ENCODE data around the gene PLXNB1.

Gene PLXNB1, protein sequence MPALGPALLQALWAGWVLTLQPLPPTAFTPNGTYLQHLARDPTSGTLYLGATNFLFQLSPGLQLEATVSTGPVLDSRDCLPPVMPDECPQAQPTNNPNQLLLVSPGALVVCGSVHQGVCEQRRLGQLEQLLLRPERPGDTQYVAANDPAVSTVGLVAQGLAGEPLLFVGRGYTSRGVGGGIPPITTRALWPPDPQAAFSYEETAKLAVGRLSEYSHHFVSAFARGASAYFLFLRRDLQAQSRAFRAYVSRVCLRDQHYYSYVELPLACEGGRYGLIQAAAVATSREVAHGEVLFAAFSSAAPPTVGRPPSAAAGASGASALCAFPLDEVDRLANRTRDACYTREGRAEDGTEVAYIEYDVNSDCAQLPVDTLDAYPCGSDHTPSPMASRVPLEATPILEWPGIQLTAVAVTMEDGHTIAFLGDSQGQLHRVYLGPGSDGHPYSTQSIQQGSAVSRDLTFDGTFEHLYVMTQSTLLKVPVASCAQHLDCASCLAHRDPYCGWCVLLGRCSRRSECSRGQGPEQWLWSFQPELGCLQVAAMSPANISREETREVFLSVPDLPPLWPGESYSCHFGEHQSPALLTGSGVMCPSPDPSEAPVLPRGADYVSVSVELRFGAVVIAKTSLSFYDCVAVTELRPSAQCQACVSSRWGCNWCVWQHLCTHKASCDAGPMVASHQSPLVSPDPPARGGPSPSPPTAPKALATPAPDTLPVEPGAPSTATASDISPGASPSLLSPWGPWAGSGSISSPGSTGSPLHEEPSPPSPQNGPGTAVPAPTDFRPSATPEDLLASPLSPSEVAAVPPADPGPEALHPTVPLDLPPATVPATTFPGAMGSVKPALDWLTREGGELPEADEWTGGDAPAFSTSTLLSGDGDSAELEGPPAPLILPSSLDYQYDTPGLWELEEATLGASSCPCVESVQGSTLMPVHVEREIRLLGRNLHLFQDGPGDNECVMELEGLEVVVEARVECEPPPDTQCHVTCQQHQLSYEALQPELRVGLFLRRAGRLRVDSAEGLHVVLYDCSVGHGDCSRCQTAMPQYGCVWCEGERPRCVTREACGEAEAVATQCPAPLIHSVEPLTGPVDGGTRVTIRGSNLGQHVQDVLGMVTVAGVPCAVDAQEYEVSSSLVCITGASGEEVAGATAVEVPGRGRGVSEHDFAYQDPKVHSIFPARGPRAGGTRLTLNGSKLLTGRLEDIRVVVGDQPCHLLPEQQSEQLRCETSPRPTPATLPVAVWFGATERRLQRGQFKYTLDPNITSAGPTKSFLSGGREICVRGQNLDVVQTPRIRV (N-terminal part only)

DNA sequence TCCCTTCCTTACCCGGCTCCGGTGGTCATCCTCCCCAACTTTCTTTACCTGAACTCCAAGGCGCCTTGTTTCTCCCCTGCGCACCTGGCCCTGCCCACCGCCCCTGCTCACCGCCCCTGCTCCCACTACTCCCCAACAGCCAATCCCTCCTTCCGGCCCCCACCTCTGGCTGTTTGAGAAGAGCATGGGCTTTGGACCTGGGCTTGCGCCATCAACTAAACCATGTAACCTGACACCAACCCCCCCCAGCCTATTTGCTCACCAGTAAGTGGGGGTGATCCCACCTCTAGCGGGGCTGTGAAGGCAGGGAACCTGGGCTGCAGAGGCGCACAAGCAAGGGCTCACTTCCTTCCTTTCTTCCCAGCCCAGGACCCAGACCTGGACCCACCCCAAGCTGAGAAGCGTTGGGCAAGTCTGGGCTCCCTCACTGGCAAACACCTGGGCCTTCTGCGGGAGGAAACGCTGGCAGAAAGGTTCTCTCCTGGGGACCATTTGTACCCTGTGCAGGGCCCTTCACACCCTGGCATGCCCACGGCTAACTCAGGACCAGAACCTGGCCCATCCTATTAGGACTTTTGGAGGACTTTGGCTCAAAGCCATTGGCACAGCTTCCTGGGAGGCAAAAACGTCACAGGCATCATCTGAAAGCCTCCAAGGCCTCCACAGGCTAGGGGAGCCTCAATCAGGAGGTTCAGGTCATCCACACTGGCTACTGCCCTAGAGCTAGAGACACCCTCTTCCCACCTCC, at the start of gene PLXNB1:
TSS of gene PLXNB1 (minus strand) at position 127 of the 748 bp plus-strand sequence. CDS start 5,475 bp downstream, outside the sequence.
- no peak for DNase-seq (ENCODE audit: extremely low spot score)
- no peak for TF ChIP-seq CTCF (IDR thresholded peaks at IDR 0.05; ENCODE audit: control extremely low read depth, extremely low read depth, low read depth, missing control alignments)
- POLR2A ChIA-PET: no interaction called here
- CTCF ChIA-PET: interaction anchor here (0.9 to 22.2 kb wide), 5 partner anchors 10 to 236 kb away, joined by 3 to 863 read pairs (median 4); partner anchors contain the start of genes CCDC51 and TMA7

- ChIA-PET CTCF (no interaction called here), POLR2A (no interaction called here)
- TF ChIP-seq CTCF (IDR thresholded peaks at IDR 0.05; ENCODE audit: control extremely low read depth, extremely low read depth, low read depth, missing control alignments): no peak
- DNase-seq (ENCODE audit: extremely low spot score): peak; percentile 25
Observed at GRCh38 chr3:48478626-48479555, 49.0 kb upstream of the PLXNB1 start.

DNA sequence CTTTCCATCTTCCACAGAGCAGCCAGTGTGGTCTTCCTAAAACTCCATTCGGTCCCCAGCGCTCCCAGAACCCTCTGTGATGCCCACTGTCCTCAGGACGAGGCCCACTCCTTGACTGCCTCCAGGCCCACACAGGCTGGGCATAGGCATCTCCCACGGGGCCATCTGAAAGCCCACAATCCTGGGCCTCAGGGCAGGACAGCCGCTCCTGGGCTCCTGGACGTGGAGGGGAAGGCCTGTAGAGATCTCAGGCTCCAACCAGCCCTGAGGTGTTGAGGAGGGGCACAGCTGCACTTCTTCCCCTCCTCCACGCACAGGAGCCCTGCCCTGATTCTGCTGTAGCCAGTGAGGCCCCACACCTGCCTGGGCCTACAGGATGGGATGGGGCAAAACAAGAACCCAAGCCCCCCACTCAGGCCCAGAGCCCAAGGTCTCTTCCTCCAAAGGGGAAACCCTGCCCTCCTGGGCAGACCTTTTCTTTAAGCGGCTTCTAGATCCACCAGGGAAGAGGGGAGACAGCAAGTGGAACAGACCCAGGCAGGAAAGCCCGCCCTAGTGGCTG, 48.2 kb upstream of the PLXNB1 start:
- ChIA-PET CTCF (no interaction called here), POLR2A (no interaction called here)
- no peak for TF ChIP-seq CTCF (IDR thresholded peaks at IDR 0.05; ENCODE audit: control extremely low read depth, extremely low read depth, low read depth, missing control alignments)
- peak; percentile 9 for DNase-seq (ENCODE audit: extremely low spot score)

DNA sequence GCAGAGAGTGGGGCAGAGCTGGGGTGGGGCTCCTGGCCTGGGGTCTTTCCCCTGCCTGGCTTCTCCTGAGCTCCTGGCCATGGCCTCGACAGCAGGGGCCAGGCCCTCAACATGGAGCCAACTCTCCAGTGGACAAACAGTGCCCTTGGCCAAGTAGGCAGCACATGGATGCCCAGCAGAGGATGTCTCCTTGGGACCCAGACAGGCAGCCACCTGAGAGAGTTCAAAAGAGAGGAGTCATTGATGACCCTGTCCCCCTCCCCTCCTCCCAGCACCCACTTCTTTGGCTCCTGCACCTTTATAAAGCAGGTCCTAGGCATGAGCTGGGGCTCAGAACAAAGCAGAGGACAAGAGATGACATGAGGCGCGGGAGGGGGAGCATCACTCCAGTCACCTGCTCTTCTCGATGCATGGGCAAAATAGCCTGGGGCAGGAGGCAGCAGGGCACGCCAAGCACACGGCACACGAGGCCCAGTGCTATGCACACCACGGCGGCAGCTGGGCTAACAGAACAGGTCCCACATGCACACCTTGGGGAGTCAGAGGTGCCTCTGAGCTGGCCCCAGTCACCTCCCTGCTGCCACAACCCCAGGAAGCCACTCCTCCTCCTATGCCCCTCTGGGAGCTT, 46.7 kb upstream of the PLXNB1 start:
- POLR2A ChIA-PET: interaction anchor here (0.7 kb wide), 1 partner anchor 52 kb away, joined by 5 read pairs; no protein-coding TSS in a partner anchor
- peak; percentile 12 for DNase-seq (ENCODE audit: extremely low spot score)
- CTCF ChIA-PET: interaction anchor here (0.8 to 2.0 kb wide), 6 partner anchors 12 to 82 kb away, joined by 3 to 12 read pairs (median 4); no protein-coding TSS in a partner anchor
- no peak for TF ChIP-seq CTCF (IDR thresholded peaks at IDR 0.05; ENCODE audit: control extremely low read depth, extremely low read depth, low read depth, missing control alignments)

- ChIA-PET CTCF (interaction anchor here (1.4 to 1.5 kb wide), 2 partner anchors 17 to 83 kb away, joined by 3 to 4 read pairs; no protein-coding TSS in a partner anchor), POLR2A (interaction anchor here (0.6 kb wide), 1 partner anchor 209 kb away, joined by 3 read pairs; no protein-coding TSS in a partner anchor)
- no peak for TF ChIP-seq CTCF (IDR thresholded peaks at IDR 0.05; ENCODE audit: control extremely low read depth, extremely low read depth, low read depth, missing control alignments)
- DNase-seq (ENCODE audit: extremely low spot score): no peak
Observed at GRCh38 chr3:48475188-48475587, 45.3 kb upstream of the PLXNB1 start.

All from GM10248 (cell line).